H1 (cell line): ENCODE measurements around the gene SLC24A4. TPM values are rescaled to one million over a fixed set of nuclear protein-coding genes. Genes with fewer than 3 reads are reported as not detected.

Experiments
- EGR1 ChIP-seq: IDR thresholded peaks from 2 replicates; pipeline ENCODE4 v1.6.1; 2011; ENCODE audit warnings: low read depth, low read length, borderline replicate concordance
- polyA plus RNA-seq, 7 experiments: library from polyadenylated mRNA; depleted of rRNA in 3 of 7; stranded (reverse) in 5 of 7; unstranded in 2 of 7; fragments of >200 nt in 5 of 7; fragments of 200-250 nt in 2 of 7; gene quantifications; 1 replicate in 5 of 7; 2 replicates in 1 of 7; 4 replicates in 1 of 7; pipeline versions ENCODE4 v1.2.1 to v1.2.3, GENCODE V29; 2011 to 2013; ENCODE audit warnings: missing spikeins in 2 of 7, mixed read lengths in 2 of 7
- total RNA-seq: library from RNA; stranded (reverse); fragmentation: NEBNext Ultra II Directional; extraction: Animal tissue kit (Norgen Biotek cat#: 25700); gene quantifications from 2 replicates; pipeline ENCODE4 v1.2.1, GENCODE V29; 2021

The SLC24A4 gene
- total and polyA plus RNA-seq, 2 of the 8 experiments (the other 6 are each of a cell fraction or from before 2014, with no cell fraction given) = 0.27 to 0.89 TPM

DNA sequence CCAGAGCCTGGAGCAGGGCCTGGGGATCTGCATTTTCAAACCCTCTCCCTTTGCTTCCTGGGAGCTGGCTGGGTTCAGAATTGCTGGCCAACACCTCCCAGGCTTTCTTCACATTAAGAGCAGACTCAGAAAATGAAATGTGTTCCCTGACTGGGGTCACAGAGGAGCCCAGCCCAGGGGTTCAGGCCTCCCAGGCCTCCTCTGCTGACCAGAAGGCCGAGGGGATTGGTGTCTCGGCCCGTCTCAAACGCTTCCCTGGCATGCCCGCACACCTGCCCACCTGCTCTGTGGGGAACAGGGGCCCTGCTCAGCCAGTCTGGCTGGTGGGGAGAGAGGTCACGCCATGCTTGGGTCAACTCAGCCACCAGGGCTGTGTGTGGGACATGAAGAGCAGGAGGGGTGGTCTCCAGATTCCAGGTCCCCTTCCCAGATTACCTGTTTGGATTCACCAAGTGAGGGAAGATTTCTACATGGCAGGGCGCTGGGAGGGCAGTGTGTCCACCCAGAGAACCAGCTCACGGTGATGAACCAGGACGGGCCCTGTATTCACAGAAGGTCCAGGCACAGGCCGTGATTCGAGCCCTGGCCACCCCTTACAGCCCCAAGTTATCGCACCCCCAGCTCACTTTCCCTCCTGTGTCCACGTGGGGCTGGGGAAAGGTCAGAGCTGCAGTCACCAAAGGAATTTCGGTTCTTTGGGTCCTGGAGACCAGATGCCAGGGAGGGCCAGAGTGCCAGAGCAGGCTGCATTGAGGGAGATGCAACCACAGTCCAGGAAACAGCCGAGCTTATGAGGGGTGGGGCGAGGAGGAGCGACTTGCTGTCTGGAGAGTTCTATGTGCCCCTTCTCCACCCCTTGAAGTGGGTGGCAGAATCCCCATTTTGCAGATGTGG lies 135.4 kb downstream of the SLC24A4 start (continued):
- no peak for TF ChIP-seq EGR1
